Central memory CD8-positive, alpha-beta T cell (primary cell): Measurements from ENCODE around the gene RPL19.

Experiments used
- ATAC-seq: fragments of 150-1000 bp; cut with Tn5 transposase; replicated peaks from 2 replicates; pipeline ENCODE4 v1.10.0; 2022; ENCODE audit warnings: mild to moderate bottlenecking, moderate FRiP score, moderate number of reproducible peaks; ENCODE audit not compliant: poor library complexity, severe bottlenecking; ENCODE audit errors: extremely low read depth
- DNase-seq, 2 donors: peaks; one replicate each; pipeline ENCODE4 v3.0.0; 2021; ENCODE audit warnings: low spot score in 2 of 2
- H3K27ac Mint-ChIP-seq: one replicate; pipeline ENCODE4 v1.8.0; 2022; ENCODE audit warnings: low read depth, mild to moderate bottlenecking, moderate library complexity, mixed read lengths
- H3K27me3 Mint-ChIP-seq: one replicate; pipeline ENCODE4 v1.8.0; 2022; ENCODE audit warnings: mixed read lengths
- H3K36me3 Mint-ChIP-seq: one replicate; pipeline ENCODE4 v1.8.0; 2022; ENCODE audit warnings: mild to moderate bottlenecking, moderate library complexity, mixed read lengths; ENCODE audit not compliant: insufficient read depth
- H3K4me1 Mint-ChIP-seq: one replicate; pipeline ENCODE4 v1.8.0; 2022; ENCODE audit warnings: mixed read lengths
- H3K4me3 Mint-ChIP-seq: one replicate; pipeline ENCODE4 v1.8.0; 2022; ENCODE audit warnings: mild to moderate bottlenecking, moderate library complexity, mixed read lengths
- H3K9me3 Mint-ChIP-seq: one replicate; pipeline ENCODE4 v1.8.0; 2022; ENCODE audit warnings: mixed read lengths

Gene RPL19

DNA sequence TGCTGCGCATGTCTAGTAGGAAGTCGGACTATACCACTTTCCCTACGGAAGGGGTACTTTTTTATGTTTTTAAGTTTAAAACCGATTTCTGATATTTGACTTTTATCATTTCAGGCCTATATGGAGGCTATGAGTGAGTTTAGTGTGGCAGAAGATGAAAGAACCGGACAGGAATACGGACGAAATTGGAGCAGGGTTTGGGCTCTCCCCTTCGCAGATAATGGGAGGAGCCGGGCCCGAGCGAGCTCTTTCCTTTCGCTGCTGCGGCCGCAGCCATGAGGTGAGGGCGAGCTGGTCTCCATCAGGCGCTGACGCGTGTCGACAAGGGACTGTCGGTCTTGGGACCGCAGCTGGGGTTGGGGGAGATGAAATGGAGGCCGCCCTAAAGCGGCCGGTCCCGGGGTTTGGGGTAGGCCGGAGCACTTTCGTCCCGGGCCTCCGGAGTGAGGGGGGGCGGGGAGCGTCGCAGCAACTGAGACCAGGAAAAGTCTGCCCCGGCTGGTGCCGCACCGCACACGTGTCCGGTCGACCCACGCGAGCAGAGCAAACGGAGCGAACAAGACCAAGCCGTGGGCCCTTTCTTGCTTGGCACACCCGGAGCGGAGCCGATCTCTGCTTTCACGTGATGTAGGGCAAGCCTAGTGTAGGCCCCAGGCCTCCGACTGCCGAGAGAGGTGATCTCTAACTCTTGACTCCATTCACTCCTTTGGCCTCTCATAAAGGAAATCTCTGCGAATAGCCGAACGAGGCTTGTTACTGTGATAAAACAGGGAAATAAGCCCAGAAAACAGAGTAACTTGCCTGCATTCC lies at the start of gene RPL19:
Gene RPL19, plus strand, starts transcription at position 214 of the 810 bp plus-strand sequence. Its CDS starts 62 bp downstream, at position 276.
- Mint-ChIP-seq H3K4me3 (peak within 1 kb of the TSS; percentile 95), H3K9me3 (no peaks in the 10 kb centered on the region), H3K27me3 (no peaks in the 10 kb centered on the region), H3K4me1 (peaks cover 47% of the 10 kb centered on the region), H3K36me3 (peaks cover 54% of the 10 kb centered on the region), H3K27ac (peak within 1 kb of the TSS; percentile 99)
- DNase-seq: peak; percentile 79 to 81
- peak; percentile 76 for ATAC-seq

DNA sequence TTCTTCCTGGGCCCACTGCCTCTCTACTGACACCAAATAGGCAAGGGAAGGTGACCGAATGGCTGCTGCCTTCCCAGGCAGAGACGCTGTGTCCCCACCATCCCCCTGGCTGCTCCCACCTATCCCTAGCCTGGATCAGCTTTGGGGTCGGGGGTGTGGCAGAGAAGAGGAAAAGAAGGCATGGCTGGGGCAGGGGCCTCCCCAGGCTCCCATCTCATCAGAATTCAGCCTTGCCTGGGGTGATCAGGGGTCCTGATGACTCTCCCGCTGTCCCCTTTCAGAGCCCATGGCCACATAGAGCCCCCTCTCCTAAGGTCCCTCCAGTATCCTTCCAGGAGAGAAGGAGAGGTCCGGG lies 49.3 kb upstream of the RPL19 start:
- no peaks in the 10 kb centered on the region for H3K9me3 Mint-ChIP-seq

DNA sequence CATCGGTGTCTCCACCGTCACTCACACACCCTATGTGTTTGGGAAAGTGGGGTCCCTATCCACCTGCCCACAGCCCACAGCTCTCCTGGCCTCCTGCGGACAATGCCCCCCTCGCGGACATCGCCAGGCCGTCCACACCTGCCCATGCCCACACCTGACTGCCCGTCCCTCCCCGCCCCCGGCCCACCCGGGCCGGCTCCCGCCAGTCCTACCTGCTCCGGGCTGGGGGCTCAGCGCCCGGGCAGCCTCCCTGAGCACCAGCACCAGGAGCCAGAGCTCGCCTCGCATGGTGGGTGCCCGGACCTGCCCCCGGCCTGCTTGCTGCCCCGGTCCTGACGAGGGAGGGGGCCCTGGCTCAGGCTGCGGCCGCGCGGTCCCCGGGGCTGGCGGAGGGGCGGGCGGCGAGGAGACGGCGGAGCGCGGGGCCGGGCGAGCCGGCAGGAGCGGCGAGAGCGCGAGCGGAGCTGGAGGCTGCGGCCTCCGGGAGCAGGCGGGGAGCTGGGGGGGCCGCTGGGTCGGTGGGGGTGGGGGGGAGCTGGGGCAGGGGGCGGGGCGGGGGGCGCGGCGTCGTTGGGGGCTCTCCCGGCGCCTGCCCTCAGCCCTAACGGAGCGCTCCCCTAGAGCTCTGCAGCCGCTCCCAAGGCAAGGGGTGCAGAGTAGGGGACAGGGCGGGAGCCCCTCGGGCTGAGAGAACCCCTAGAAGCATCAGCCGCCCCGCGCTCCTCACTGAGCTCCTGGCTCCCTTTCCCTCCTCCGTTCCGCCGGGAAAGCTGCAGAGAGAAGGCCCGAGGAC lies 48.7 kb upstream of the RPL19 start, which contains the start of gene PLXDC1:
Gene PLXDC1, minus strand, starts transcription at position 488 of the 793 bp plus-strand sequence. Its CDS starts 200 bp downstream, at position 288.
- Mint-ChIP-seq H3K4me3 (peak within 1 kb of the TSS; percentile 100), H3K27ac (peak within 1 kb of the TSS; percentile 100), H3K27me3 (peaks cover 12% of the 10 kb centered on the region), H3K36me3 (peaks cover 37% of the 10 kb centered on the region), H3K9me3 (no peaks in the 10 kb centered on the region), H3K4me1 (peaks cover 50% of the 10 kb centered on the region)
- ATAC-seq: no peak
- no peak for DNase-seq

More for the DNA sequence above, 49.3 kb upstream of the RPL19 start:
- peaks cover 12% of the 10 kb centered on the region for H3K27me3 Mint-ChIP-seq
- DNase-seq: no peak
- peaks cover 37% of the 10 kb centered on the region for H3K36me3 Mint-ChIP-seq
- peak overlapping the region; percentile 100 for H3K4me3 Mint-ChIP-seq
- ATAC-seq: no peak
- peaks cover 50% of the 10 kb centered on the region for H3K4me1 Mint-ChIP-seq
- peak overlapping the region; percentile 61 for H3K27ac Mint-ChIP-seq

DNA sequence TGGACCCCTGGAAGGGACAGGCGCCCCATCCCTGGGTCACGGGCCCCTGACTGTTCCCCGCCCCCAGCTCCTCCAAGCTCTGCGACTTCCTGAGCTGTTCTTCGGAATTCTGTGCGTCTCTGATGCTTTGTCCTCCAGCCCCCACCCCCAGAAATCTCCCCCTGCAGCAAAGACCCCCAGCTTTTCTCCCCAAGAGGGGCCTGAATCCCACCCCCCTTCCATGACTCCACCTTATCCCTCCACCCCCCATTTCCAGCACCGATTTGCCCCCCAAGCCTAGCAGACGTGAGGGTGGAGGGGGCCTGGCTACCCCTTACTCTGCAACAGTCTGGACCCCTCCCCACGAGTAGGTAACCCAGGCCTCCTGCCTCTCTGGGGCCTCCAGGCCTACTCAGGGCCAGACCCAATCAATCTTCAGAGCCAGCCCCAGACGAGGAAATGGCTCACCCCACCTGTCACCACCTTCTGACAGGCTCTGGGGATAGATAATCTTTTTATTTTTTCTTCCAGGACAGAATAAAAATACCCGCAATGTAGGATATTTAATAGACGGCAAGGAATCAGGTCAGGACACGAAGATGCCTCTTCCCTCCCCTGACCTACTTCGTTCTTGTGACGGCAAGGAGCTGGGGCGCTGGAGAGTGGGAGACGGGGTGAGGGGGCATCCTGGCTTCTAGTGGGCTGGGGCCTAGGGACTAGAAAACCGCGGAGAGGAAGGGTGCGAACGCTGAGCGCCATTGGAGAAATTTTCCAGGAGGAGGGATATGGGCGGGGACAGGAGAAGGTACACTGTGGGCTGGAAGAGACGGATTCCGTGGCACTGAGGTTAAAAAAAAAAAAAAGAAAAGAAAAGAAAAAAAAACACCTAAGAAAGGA lies 47.9 kb upstream of the RPL19 start:
- no peak for DNase-seq
- Mint-ChIP-seq H3K36me3 (peaks cover 37% of the 10 kb centered on the region), H3K4me3 (peak overlapping the region; percentile 100), H3K4me1 (peaks cover 50% of the 10 kb centered on the region), H3K27ac (peak overlapping the region; percentile 100), H3K27me3 (peaks cover 12% of the 10 kb centered on the region), H3K9me3 (no peaks in the 10 kb centered on the region)
- no peak for ATAC-seq

DNA sequence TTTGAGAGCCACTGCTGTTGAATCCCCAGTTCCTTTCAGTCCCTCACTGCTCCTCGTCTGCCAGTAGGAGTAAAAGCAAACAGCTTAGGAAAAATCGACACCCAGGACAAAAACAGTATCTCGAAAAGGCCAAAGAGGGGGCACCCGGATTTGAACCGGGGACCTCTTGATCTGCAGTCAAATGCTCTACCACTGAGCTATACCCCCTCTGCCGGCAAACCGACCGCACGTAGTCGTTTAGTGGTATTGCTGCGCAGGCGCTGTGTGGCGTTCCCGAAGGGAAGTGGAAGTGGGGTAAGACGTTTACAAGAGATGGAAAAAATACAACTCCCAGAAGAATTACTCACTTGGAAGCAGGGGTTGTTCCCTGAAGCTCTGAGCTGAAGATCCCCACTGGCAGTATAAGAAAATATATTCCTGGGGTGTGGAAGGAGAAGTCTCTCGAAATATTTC lies 46.5 kb upstream of the RPL19 start:
- H3K27me3 Mint-ChIP-seq: peaks cover 12% of the 10 kb centered on the region
- H3K4me3 Mint-ChIP-seq: peak overlapping the region; percentile 100
- peak overlapping the region; percentile 100 for H3K27ac Mint-ChIP-seq
- ATAC-seq (peak; percentile 72), DNase-seq (peak; percentile 90 to 95)
- H3K4me1 Mint-ChIP-seq: peaks cover 50% of the 10 kb centered on the region
- H3K9me3 Mint-ChIP-seq: no peaks in the 10 kb centered on the region
- H3K36me3 Mint-ChIP-seq: peaks cover 37% of the 10 kb centered on the region

DNA sequence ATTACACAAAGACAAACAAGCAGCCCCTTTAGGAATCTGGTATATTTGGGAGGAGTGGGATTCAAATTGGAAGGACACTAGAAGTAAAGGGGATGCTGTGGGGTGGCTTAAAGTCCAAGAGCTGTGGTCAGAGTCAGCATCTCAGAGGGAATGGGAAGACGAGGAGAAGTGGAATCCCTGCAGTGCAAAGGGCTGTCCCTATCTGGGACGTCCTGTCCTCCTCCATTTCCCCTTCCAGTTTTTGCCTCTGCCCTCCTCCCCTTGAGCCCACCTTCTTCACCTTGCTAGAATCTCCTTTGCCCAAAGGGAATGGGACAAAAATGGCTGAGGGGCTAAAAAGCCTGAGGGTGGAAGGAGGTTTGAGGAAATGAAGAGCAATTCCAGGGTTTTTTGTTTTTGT lies 44.4 kb upstream of the RPL19 start:
- peaks cover 35% of the 10 kb centered on the region for H3K36me3 Mint-ChIP-seq

DNA sequence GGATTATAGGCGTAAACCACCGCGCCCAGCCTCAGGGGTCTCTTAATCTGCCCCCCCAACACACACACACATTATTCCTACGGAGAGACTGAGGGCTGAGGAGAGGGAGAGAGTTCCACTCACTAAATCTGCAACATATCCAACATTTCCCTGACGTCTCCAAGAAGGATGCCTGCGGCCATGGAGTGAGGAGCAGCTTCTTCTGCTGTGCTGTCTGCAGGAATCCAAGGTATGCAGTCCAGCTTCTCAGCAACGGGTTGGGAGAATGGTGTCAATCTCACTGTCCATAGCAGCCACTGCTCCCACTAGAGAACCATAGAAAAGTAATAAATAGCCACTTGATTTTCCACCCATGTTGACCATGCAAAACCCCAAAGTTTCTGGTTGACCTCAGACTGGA lies 43.6 kb upstream of the RPL19 start:
- H3K27me3 Mint-ChIP-seq: peaks cover 12% of the 10 kb centered on the region
- no peak for DNase-seq

More for the DNA sequence above, 44.4 kb upstream of the RPL19 start:
- no peaks in the 10 kb centered on the region for H3K9me3 Mint-ChIP-seq
- H3K4me3 Mint-ChIP-seq: no peak overlapping the region
- no peak overlapping the region for H3K27ac Mint-ChIP-seq
- peaks cover 12% of the 10 kb centered on the region for H3K27me3 Mint-ChIP-seq
- DNase-seq: no peak
- ATAC-seq: no peak
- peaks cover 31% of the 10 kb centered on the region for H3K4me1 Mint-ChIP-seq

DNA sequence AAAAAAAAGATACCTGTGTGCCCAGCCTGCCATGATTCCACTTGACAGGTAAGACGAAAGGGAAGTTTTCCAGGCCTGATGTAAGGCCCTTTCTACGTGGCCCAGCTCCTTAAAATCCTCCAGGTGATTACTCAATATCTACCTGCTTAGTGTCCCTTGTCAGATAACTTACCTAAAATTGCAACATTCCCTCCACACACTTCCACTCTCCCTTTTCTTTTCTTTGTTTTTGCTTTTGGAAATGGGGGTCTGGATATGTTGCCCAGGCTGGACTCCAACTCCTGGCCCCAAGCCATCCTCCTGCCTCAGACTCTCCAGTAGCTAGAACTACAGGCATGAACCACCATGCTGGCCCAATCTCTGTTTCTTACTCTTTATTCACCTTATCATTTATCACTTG lies 41.5 kb upstream of the RPL19 start:
- Mint-ChIP-seq H3K4me3 (no peak overlapping the region), H3K27ac (no peak overlapping the region), H3K4me1 (peaks cover 10% of the 10 kb centered on the region), H3K36me3 (peaks cover 19% of the 10 kb centered on the region), H3K27me3 (peaks cover 12% of the 10 kb centered on the region), H3K9me3 (no peaks in the 10 kb centered on the region)
- ATAC-seq (no peak), DNase-seq (no peak)

More for the DNA sequence above, 43.6 kb upstream of the RPL19 start:
- Mint-ChIP-seq H3K27ac (no peak overlapping the region), H3K4me1 (peaks cover 30% of the 10 kb centered on the region), H3K4me3 (peak overlapping the region; percentile 20), H3K9me3 (no peaks in the 10 kb centered on the region), H3K36me3 (peaks cover 35% of the 10 kb centered on the region)
- no peak for ATAC-seq

DNA sequence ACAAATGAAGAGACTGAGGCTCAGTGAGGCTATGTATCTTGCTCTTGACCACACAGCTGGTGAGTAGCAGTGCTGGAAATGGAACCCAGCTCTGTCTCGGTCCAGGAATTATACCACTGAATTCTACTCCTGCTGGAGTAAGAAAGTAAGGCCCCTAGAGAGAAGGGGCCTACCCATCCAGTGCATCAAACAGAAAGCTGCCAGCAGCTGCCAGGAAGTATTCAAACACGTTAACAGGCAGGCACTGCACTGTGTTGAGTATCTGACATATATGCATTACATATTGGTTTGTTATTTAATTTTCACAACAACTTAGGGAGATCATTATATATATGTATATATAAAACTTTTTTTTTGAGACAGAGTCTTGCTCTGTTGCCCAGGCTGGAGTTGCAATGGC lies 38.1 kb upstream of the RPL19 start:
- Mint-ChIP-seq H3K27ac (no peak overlapping the region), H3K4me3 (no peak overlapping the region), H3K27me3 (no peaks in the 10 kb centered on the region), H3K36me3 (peaks cover 2% of the 10 kb centered on the region), H3K4me1 (peaks cover 15% of the 10 kb centered on the region), H3K9me3 (no peaks in the 10 kb centered on the region)
- no peak for DNase-seq
- no peak for ATAC-seq

DNA sequence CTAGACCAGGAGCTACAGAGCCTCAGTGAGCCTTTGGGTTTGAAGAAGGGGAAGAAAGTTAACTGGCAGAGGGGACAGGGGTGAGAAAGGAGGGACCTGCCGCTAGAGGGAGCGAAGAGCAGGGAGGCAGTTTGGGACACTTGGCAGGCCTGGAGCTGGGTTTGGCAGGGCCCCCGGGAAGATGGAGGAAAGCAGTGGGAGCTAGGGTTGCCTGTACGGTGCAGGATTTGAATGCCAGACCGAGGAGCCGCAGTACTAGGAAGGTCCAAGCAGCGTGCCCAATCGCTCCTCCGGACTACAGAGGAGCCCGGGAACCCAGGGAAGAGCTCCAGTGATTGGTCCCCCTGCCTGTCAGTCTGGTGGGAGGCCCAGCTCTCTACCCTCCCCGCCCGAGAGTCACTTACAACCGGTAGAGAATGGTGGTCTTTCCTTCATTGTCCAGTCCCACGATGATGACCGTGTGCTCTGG lies 35.4 kb upstream of the RPL19 start:
- Mint-ChIP-seq H3K4me3 (peak overlapping the region; percentile 85), H3K36me3 (peaks cover 2% of the 10 kb centered on the region), H3K4me1 (peaks cover 25% of the 10 kb centered on the region), H3K9me3 (no peaks in the 10 kb centered on the region), H3K27ac (peak overlapping the region; percentile 73), H3K27me3 (no peaks in the 10 kb centered on the region)
- ATAC-seq: peak; percentile 87
- DNase-seq: peak; percentile 57 to 69

DNA sequence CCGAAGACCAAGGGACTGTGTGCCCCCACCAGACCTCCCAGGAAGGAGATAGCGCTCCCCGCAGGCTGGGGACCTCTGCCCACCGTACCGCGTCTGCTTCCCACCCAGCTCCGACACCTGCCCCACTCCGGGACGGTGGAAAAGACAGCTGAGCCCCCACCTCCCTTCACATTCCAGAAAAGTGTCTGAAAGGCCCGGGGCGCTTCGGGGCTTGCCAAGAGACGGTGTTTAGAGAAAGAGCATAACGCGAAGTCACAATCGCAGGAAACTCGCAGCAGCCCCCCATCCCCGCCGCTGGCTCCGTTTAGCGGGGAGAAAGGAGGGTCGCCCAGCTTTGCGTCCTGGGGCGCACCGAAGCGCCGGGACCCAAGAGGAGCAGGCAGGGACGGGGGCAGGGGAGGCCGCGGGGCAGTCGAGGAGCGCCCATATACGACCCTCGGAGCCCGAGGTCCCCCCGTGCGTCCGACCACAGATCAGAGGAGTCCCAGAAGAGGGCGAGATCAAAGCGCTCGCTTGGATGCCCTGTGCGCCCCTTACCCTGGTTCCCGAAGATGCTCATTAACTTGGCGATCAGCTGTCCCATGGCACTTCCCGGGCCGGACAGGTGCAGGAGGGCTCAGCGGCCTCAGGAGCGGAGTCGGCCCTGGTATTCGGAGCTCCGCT lies 34.8 kb upstream of the RPL19 start:
- ATAC-seq: peak; percentile 8
- DNase-seq: no peak
- Mint-ChIP-seq H3K4me1 (peaks cover 25% of the 10 kb centered on the region), H3K4me3 (peak overlapping the region; percentile 85), H3K9me3 (no peaks in the 10 kb centered on the region), H3K27me3 (no peaks in the 10 kb centered on the region), H3K36me3 (peaks cover 2% of the 10 kb centered on the region), H3K27ac (peak overlapping the region; percentile 73)
